Heart right ventricle (tissue), 16 donors: ENCODE data around the gene MED9. TPM values are rescaled to one million over a fixed set of nuclear protein-coding genes. Genes with fewer than 3 reads are reported as not detected.
A peak's percentile ranks its signal among the peaks of the same experiment; 100 is the strongest.

Source experiments
- ATAC-seq, 8 donors: fragments of 200-7000 bp; cut with Tn5 transposase; one replicate each; pipeline ENCODE4 v1.9.1; 2020; ENCODE audit warnings: mild to moderate bottlenecking in 8 of 8, moderate library complexity in 8 of 8, moderate number of reproducible peaks in 1 of 8
- DNase-seq, 2 donors: peaks; one replicate each; pipeline ENCODE4 v3.0.0-alpha.2; 2020
- H3K27ac ChIP-seq, 10 donors: fragments of 200-600 bp; sonication (generic) in 2 of 10; one replicate each; pipeline versions ENCODE4 v1.5.0 to v1.8.0; 2020 to 2022; ENCODE audit warnings: mild to moderate bottlenecking in 3 of 10
- H3K27me3 ChIP-seq, 7 donors: fragments of 200-600 bp; one replicate each; pipeline ENCODE4 v1.8.0; 2021 to 2022; ENCODE audit warnings: mild to moderate bottlenecking in 2 of 7
- H3K36me3 ChIP-seq, 9 donors: fragments of 200-600 bp; sonication (generic) in 1 of 9; one replicate each; pipeline versions ENCODE4 v1.5.0 to v1.8.0; 2020 to 2022; ENCODE audit warnings: mild to moderate bottlenecking in 2 of 9
- H3K4me1 ChIP-seq, 9 donors: fragments of 200-600 bp; sonication (generic) in 1 of 9; one replicate each; pipeline versions ENCODE4 v1.5.0 to v1.8.0; 2020 to 2022; ENCODE audit warnings: mild to moderate bottlenecking in 4 of 9
- H3K4me3 ChIP-seq, 10 donors: fragments of 200-600 bp; sonication (generic) in 2 of 10; one replicate each; pipeline versions ENCODE4 v1.5.0 to v1.8.0; 2020 to 2022; ENCODE audit warnings: mild to moderate bottlenecking in 7 of 10, moderate library complexity in 2 of 10
- H3K9me3 ChIP-seq, 11 donors: fragments of 200-600 bp in 10 of 11; sonication (generic) in 2 of 11; one replicate each; pipeline versions ENCODE4 v1.5.0 to v1.8.0; 2013 to 2022; ENCODE audit warnings: mild to moderate bottlenecking in 2 of 11, control low read depth in 1 of 11, moderate library complexity in 1 of 11
- WGBS, 2 donors: extraction: QIAGEN DNeasy Blood & Tissue Kit; methylation state at CpG; one replicate each; pipeline ENCODE4 v1.1.7; 2013; ENCODE audit warnings: inconsistent platforms in 1 of 2; 5-methylcytosine and 5-hydroxymethylcytosine counted together
- intact Hi-C, 10 donors: fragments of 100-400 bp; cut with DNase I; formaldehyde crosslinking; loops; one replicate each; pipeline versions ENCODE4 v1.11.1 to v1.14.2; 2022
- polyA plus RNA-seq, 2 donors: library from polyadenylated mRNA; stranded (reverse); fragments of 200-250 nt; gene quantifications; one replicate each; pipeline ENCODE4 v1.2.3, GENCODE V29; 2013
- total RNA-seq, 10 donors: library from RNA; stranded (reverse); fragmentation: NEBNext Ultra II Directional in 3 of 10; extraction: Animal tissue kit (Norgen Biotek cat#: 25700) in 3 of 10; gene quantifications; one replicate each; pipeline versions ENCODE4 v1.2.1 to v1.2.4, GENCODE V29; 2021 to 2023
- TF ChIP-seq, protein P1 (sequence below), 9 donors: fragments of 200-600 bp; sonication (generic) in 2 of 9; IDR thresholded peaks; one replicate each; pipeline versions ENCODE4 v1.5.0 to v1.8.0; 2021 to 2022; ENCODE audit warnings: antibody characterized with exemption in 9 of 9, mild to moderate bottlenecking in 5 of 9, moderate library complexity in 1 of 9
- donor health status: Arrhythmogenic right ventricular cardiomyopathy.
- donor health status: ischemic (EF 13 %, LVEDD 7.1; RV severe dilation, severe dysfunction).
- donor health status: healthy with polysubstance abuse.
- donor health status: DM: no; HTN: yes; CAD: no.
- donor health status: DM: no; HTN: no; CAD: no.
- donor health status: ischemic (EF 25% LVEDD 6.9; RV normal size, moderate dysfunction).
- donor health status: ischemic (EF 25% LVEDD 5.7; RV mildly dilated, moderate dysfunction).
- donor health status: healthy.
- donor health status: DM: yes; HTN: yes; CAD: no.
- donor health status: Ischemic cardiomyopathy.
- donor health status: ischemic (EF 35%, LVEDD 5.7; RV mildly dilated, moderate dysfunction).
- donor health status: nonischemic (EF 11% LVEDD 7.7; RV severe dilation, severe dysfunction).
- donor health status: DM: yes; HTN: yes; CAD: no.
- donor health status: PGD.
- donor health status: ischemic (EF 29% LVEDD 5.4; RV normal size, mild dysfunction).
- donor health status: nonischemic (EF 23%, LVEDD 6.1; RV moderate dilation, normal function).

MED9 gene
- total and polyA plus RNA-seq, 12 donors = 31.4 to 42.0 (median 33.6) TPM

DNA sequence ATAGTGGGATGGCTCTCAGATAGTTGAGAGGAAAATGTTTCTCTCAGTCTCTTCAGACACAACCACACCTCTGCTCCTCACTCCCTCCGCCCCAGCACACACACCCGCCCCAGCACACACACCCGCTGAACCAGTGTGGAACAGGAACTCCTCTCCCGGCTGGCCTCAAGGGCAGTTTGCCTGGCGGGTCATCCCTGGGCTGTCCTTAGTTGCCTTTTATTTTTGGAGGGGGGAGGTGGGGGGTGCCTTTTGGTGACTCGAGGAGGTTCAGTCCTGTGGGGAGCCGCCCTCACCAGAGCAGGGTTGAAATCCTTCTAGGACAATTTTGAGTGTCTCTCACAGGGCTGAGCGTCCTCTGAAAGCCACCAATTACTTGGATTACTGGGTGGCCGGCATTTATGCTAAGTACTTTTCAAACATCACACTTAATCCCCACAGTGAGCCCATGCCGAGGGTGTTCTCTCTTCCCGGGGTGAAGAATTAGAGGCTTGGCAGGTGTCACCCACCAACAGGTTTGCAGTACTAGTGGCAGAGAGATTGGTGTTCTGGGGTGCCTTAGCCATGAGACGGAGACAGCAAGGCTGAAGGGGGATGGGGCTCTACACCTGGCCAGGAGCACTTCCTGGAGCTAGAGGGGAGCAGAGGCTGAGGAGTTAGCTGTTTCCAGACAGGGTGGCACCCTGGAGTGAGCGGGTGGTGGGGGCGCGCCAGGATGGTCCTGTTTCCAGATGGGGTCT lies 16.6 kb downstream of the MED9 start:
- Histone ChIP-seq H3K36me3 (peaks cover 0 to 40% (median 15%) of the 10 kb centered on the region in 9 donors), H3K27ac (peak overlapping the region in 8 of 10 donors; percentile 8 to 91 (median 64)), H3K4me1 (peaks cover 9 to 78% (median 47%) of the 10 kb centered on the region in 9 donors), H3K9me3 (no peaks in the 10 kb centered on the region), H3K27me3 (peaks cover 0 to 22% (median 0%) of the 10 kb centered on the region in 7 donors), H3K4me3 (peak overlapping the region in 1 of 10 donors; percentile 75)
- ATAC-seq (peak in 2 of 8 donors; percentile 17 to 35), DNase-seq (peak; percentile 36 to 46)
- intact Hi-C loops = loop anchor here in 8 of 10 donors (2.0 to 10.0 kb wide), 5 partner anchors 15 to 151 kb away; no protein-coding TSS in a partner anchor
- WGBS, 2 donors = 61 to 63% methylated on average over 15 of the region's 15 CpGs
- TF ChIP-seq, protein P1, sequence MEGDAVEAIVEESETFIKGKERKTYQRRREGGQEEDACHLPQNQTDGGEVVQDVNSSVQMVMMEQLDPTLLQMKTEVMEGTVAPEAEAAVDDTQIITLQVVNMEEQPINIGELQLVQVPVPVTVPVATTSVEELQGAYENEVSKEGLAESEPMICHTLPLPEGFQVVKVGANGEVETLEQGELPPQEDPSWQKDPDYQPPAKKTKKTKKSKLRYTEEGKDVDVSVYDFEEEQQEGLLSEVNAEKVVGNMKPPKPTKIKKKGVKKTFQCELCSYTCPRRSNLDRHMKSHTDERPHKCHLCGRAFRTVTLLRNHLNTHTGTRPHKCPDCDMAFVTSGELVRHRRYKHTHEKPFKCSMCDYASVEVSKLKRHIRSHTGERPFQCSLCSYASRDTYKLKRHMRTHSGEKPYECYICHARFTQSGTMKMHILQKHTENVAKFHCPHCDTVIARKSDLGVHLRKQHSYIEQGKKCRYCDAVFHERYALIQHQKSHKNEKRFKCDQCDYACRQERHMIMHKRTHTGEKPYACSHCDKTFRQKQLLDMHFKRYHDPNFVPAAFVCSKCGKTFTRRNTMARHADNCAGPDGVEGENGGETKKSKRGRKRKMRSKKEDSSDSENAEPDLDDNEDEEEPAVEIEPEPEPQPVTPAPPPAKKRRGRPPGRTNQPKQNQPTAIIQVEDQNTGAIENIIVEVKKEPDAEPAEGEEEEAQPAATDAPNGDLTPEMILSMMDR (IDR thresholded peaks at IDR 0.05) = no peak

DNA sequence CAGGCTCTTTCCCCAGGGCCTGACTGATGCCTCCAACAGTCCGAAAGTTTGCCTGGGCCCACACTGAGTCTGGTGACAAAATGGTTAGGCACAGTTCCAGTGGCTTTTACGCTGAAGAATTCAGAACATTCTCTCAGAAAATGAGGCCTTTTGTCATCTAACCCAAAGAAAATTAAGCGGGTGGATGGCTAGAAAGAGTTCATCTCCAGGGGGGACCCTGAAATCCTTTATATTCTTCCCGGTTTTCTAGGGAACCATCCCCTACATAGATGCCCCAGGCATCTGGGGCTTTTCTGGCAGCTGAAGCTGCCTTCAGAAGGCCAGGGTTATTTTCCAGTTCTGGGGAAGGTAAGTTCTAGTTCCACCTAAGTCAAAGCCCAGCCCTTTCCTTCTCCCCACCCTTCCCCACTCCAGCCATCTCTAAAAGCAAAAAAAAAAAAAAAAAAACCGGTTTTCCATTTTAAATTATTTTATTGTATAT lies 17.2 kb downstream of the MED9 start:
- Histone ChIP-seq H3K27ac (peak overlapping the region in 9 of 10 donors; percentile 8 to 97 (median 87)), H3K27me3 (peaks cover 0 to 22% (median 0%) of the 10 kb centered on the region in 7 donors), H3K4me1 (peaks cover 9 to 72% (median 47%) of the 10 kb centered on the region in 9 donors), H3K36me3 (peaks cover 0 to 34% (median 15%) of the 10 kb centered on the region in 9 donors), H3K4me3 (peak overlapping the region in 5 of 10 donors; percentile 48 to 75 (median 68)), H3K9me3 (no peaks in the 10 kb centered on the region)
- TF ChIP-seq, protein P1 (IDR thresholded peaks at IDR 0.05) = no peak
- WGBS, 2 donors = 67 to 79% methylated on average over 5 of the region's 5 CpGs
- DNase-seq (no peak), ATAC-seq (no peak)
- intact Hi-C loops = loop anchor here in 8 of 10 donors (2.0 to 10.0 kb wide), 6 partner anchors 15 to 151 kb away; partner anchors contain the start of gene MED9 (in 1 of the 8)

DNA sequence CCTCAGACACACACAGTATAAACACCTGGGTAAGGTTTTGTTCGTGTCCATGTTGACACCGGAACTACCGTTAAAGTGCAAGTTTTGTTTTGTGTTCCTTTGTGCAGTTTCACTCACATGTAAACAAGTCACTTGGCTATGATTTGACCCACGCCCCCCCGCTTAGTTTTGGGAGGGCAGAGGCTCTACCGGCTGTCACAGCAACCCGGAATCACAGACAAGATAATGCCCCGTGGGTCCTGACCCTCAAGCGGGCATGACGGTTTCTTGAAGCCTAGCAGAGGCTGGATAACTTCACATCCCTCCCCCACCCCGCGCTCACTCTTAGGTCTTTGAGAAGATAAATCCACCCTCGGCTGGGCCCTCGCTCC lies 17.7 kb downstream of the MED9 start:
- intact Hi-C loops = loop anchor here in 8 of 10 donors (2.0 to 10.0 kb wide), 5 partner anchors 18 to 150 kb away; partner anchors contain the start of gene MED9 (in 1 of the 8)
- TF ChIP-seq, protein P1 (IDR thresholded peaks at IDR 0.05) = no peak
- Histone ChIP-seq H3K27me3 (peaks cover 0 to 22% (median 0%) of the 10 kb centered on the region in 7 donors), H3K36me3 (peaks cover 0 to 32% (median 15%) of the 10 kb centered on the region in 9 donors), H3K27ac (peak overlapping the region; percentile 56 to 97 (median 90)), H3K9me3 (no peaks in the 10 kb centered on the region), H3K4me1 (peaks cover 9 to 71% (median 47%) of the 10 kb centered on the region in 9 donors), H3K4me3 (peak overlapping the region; percentile 38 to 75 (median 66))
- WGBS, 2 donors = 16 to 18% methylated on average over 14 of the region's 14 CpGs
- ATAC-seq (no peak), DNase-seq (no peak)

DNA sequence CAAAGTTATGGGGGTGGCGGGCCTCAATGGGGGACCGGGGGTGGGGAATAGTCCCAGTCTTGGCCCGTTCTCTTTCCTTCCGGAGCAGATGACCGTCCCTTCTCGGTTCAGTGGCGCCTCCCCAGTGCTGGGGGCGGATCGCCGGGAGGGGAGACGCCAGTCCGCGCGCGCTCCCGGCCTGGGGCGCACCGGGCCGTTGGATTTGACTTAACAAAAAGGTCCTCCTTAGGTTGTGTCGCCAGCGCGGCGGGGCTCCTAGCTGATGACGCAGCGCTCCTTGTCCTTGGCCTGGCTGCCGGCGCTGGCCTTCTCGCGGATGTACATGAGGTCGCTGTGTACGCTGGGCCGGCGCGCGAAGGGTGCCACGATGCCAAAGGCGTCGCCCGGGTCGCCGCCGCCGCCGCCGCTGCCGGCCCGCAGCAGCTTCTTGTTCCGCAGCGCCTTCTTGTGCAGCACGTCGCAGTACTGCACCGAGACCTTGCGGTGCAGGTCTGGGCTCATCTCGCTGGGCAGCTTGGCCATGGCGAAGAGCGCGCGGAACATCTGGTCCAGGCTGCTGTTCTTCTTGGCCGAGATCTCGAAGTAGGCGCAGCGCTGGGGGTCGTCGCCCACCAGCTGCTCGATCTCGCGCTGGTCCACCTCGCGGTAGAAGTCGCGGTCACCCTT lies 18.2 kb downstream of the MED9 start:
- peak; percentile 45 to 64 for DNase-seq
- ATAC-seq = peak; percentile 2 to 13 (median 6)
- Histone ChIP-seq H3K27ac (peak overlapping the region; percentile 56 to 97 (median 90)), H3K4me1 (peaks cover 9 to 67% (median 47%) of the 10 kb centered on the region in 9 donors), H3K36me3 (peaks cover 0 to 29% (median 15%) of the 10 kb centered on the region in 9 donors), H3K9me3 (no peaks in the 10 kb centered on the region), H3K4me3 (peak overlapping the region; percentile 38 to 75 (median 66)), H3K27me3 (peaks cover 0 to 22% (median 0%) of the 10 kb centered on the region in 7 donors)
- 2% methylated on average over 60 to 71 of the region's 71 CpGs for WGBS, 2 donors
- TF ChIP-seq, protein P1 (IDR thresholded peaks at IDR 0.05) = peak in 1 of 9 donors; percentile 8
- intact Hi-C loops = loop anchor here (2.0 to 10.0 kb wide), 9 partner anchors 18 to 150 kb away; partner anchors contain the start of gene MED9 (in 1 of the 10)
